Neural progenitor cell (in vitro differentiated cells): ENCODE data around the gene REXO1.

Experiments
- CTCF ChIP-seq: fragments of 200-600 bp; sonication (generic); IDR thresholded peaks from 2 replicates; pipeline ENCODE4 v1.5.1; 2017; ENCODE audit warnings: antibody characterized with exemption, mild to moderate bottlenecking
- EZH2 ChIP-seq: fragments of 200-600 bp; sonication (generic); IDR thresholded peaks from 2 replicates; pipeline ENCODE4 v1.6.1; 2017; ENCODE audit warnings: antibody characterized with exemption, mild to moderate bottlenecking, moderate library complexity
- EZH2phosphoT487 ChIP-seq: fragments of 200-600 bp; sonication (generic); IDR thresholded peaks from 2 replicates; pipeline ENCODE4 v1.6.1; 2017; ENCODE audit warnings: antibody characterized with exemption

- TF ChIP-seq CTCF = peak; percentile 95
- no peak for TF ChIP-seq EZH2phosphoT487
- no peak for TF ChIP-seq EZH2
Observed at GRCh38 chr19:1837625-1838105, 10.6 kb downstream of the REXO1 start.
